Left renal cortex interstitium (tissue), 4 donors: Measurements from ENCODE around the gene LCN2. TPM values are rescaled to one million over a fixed set of nuclear protein-coding genes. Genes with fewer than 3 reads are reported as not detected.
"Not testable (repeated sequence)": the region's sequence is repeated elsewhere in the genome, so short reads cannot be mapped to it uniquely, and the experiment has no call there.

Experiments used
- DNase-seq, 4 donors: peaks; one replicate each; pipeline ENCODE4 v3.0.0-alpha.2; 2013; ENCODE audit warnings: low read depth in 4 of 4, low spot score in 2 of 4, missing footprints in 1 of 4
- polyA plus RNA-seq, 4 donors: library from polyadenylated mRNA; unstranded; fragments of 120-200 nt; gene quantifications; one replicate each; pipeline ENCODE4 v1.2.1, GENCODE V29; 2013; ENCODE audit not compliant: insufficient read length in 4 of 4

LCN2 gene
- polyA plus RNA-seq, 4 donors: 0.29 to 1.8 (median 1.1) TPM

DNA sequence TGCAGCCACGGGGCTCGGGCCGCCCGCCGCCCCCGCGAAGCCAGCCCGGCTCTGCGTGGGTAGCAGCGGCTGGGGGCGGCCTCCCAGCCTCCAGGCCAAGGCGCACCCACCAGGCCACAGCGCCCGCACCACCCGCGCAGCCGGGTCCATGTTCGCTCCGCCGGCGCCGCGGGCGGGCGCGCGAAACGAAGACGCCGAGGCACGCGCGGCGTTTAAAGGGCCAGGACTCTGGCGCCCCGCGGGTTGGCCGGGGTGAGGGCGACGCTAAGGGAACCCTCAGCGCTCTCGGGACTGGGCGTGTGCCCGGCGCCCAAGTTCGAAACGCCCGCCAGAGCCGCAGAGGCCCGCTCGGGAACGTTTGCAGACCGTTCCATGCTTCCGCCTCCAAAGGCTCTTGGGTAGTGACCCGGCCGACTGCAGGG lies 21.7 kb upstream of the LCN2 start, which contains the start of gene PTGES2:
Gene PTGES2, minus strand, starts transcription at position 162 of the 422 bp plus-strand sequence. Its CDS starts 12 bp downstream, at position 150.
- peak; percentile 62 to 84 (median 78) for DNase-seq

DNA sequence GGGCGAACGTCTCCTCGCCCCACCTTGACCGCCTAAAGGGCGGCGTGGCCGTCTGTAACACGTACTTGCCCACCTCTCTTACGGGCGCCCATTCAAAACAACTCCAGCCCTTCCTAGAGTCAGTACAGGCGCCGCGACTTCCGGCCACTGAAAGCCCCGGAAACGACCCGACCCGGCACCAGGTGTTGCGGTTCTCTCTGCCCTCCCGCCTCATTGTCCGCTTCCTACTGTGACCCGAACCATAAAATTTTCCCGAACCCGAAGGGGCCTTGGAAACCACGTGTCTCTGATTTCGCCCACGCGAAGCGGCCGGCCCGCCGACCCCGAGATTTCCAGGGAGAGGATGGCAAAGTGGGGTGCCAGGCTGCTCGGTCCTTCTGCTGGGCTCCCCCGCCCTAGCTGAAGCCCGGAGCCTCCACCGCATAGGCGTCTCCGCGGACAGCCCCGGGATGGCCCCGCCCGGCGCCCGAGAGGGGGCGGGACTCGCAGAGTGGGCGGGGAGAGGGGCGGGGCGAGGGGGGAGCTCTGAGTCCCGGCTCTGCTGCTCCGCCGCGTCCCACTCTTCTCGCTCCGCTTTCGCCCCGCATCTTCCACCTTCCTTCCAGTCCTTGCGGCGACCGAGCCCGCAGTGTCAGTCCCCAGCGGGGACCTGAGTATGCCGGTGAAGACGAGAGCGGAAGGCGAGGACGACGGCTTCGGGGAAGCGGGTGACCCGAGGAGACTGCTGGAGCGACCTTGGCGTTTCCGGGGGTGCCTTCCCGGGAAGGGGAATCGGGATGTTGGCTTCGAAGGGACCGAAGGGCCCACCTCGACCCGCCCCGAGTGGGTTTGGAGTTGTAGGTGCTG lies 21.0 kb upstream of the LCN2 start:
- peak; percentile 86 to 93 (median 90) for DNase-seq

DNA sequence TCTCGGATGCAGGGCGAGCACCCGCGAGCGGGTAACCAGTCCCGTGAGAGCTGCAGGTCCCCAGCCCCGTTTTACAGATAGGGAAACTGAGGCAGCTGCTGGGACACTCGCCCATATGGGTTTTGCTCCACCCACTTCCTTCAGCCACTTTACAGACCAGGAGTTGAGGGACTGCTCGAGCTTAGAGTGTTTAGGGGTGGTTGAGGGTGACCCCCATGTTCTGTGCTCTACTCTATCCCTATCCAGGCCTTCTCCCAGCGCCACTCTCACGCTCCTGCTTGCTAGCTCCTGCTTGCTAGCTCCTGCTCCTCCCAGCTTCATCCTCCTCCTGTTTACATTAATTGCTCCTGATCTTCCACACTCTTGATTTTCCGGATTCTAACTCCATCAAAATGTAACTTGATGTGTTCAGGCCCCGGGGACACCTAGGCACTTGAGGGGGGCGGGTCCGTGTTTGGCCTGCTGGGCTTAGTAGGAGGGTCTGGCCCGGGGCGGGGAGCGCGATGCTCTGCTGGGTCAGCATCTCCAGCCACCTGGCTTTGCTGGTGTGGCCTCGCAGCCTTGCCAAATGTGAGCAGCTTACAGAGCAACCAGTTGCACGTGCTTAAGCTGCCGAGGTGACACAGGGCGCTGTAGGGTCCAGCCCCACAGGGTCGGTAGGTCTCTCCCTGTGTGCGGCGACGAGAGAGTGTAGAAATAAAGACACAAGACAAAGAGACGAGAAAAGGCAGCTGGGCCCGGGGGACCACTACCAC lies 20.2 kb upstream of the LCN2 start:
- no peak for DNase-seq

GRCh38 chr9:128129976-128130590 lies 19.2 kb upstream of the LCN2 start:
- DNase-seq: not testable (repeated sequence)

DNA sequence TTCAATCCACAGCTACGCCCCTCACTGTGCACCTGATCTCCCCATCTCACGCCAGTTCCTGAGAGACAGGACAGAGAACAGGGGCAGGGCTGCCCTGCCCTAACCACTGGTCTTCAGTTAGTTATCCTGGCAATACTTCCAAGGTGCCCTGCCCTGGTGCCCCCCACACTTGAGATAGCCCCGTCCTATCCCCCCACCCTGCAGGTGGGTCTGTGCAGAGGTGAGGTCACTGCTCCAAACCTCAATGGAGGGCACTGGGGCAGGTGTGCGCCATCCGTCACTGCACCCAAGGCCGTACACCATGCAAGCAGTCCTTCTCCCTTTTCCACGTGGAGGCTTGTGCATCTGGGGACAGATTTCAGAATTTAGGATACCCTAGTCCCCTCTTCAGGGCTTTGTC lies 18.6 kb upstream of the LCN2 start:
- not testable (repeated sequence) for DNase-seq

GRCh38 chr9:128131346-128131745 lies 17.9 kb upstream of the LCN2 start:
- not testable (repeated sequence) for DNase-seq

DNA sequence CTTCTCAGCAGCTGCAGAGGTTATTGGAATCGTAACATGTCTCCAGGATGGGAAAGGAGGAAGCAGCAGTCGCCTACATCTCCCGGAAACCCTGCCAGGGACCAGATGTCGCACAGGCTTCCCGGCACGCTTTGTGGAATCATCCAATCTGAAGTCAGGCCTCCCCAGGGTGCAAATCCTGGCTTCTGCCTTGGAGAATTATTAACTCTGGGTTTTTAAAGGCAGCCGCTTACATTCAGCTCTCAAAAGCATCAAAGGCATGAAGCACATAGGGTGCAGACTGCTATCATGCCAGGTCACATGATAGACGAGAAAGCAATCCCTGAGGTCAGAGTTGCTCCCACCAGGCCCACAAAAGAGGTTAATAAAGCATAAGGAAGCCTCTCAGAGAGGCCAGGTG lies 17.1 kb upstream of the LCN2 start:
- DNase-seq: not testable (repeated sequence)

- not testable (repeated sequence) for DNase-seq
Observed at GRCh38 chr9:128135561-128135960, 13.7 kb upstream of the LCN2 start.

DNA sequence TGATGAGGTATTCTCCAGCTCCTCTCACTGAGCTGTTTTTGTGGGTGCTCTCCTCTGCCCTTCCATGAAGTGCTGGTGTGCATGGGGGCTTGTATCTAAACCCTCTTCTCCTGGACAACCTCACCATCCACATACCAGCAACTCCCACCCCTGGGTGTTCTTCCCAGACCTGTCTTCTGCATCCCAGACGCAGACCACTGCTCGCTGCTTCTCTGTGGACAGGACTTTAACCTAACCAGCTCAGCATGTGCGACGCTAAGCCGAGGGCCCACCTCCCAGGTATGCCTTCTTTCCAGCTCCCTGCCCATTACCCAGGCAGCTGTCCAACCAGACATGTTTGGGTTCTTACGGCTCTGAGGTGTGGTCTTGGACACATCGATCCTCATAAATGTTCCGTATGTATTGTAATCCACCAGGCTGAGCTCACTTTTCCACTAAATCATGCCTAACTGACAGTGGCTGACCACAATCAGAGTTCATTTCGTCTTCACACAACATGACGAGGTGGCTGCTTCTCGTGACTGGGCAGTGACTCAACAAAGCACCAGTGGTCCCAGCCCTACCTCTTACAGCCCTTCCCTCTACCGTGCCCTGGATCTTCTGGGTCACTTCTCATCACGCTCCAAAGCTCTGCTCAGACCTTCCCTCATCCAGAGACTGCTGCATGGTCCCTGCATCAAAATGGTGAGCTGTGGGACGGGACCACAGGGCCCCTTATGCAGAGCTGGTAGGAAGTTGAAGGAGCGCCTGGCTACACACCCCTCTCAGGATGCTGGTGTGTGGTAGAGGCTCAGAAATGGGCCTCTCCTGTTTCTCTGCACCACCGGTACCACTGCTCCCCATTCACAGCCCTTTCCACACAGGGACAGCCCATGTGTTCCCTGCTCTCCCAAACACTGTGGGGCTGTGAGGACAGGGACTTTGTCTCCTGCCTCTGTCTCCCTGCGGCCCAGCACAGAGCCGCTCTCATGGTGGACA lies 12.1 kb upstream of the LCN2 start:
- no peak for DNase-seq

DNA sequence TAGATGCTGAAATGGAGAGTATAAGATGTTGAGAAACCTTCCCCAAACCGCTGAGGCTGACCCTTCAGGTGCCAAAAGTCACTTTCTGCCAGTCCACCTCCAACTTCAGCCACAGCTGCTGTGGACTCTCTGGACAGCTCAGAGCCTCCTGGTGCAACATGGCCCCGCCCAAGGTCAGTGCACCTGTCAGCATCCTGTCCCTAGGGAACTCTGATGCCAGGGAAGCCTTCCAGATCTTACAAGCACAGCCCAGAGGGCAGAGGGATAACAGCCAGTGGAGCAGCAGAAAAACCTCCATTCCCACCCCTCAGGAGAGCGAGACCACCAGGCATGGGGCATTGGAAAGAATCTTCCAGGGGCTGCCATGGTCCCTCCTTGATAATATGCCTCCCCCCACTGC lies 11.3 kb upstream of the LCN2 start:
- no peak for DNase-seq

DNA sequence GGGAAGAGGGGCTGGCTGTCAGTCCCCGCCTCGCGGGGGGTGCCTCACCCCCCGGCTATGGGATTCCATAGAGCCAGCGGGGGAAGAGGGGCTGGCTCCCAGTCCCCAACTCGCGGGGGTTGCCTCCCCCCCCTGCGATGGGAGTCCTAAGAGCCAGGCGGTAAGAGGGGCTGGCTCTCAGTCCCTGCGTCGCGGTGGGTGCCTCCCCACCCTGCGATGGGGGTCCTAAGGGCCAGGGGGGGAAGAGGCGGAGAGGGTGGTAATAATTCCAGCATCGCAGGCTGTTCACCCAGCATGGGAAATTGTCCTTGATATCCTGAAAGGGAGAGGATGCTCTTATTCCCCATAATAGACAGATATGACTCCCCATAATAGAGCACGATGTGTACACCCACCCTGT lies 9.6 kb upstream of the LCN2 start:
- DNase-seq: no peak

GRCh38 chr9:128141604-128142003 lies 7.6 kb upstream of the LCN2 start:
- DNase-seq: no peak

- no peak for DNase-seq
Observed at GRCh38 chr9:128142061-128142460, 7.2 kb upstream of the LCN2 start.

- DNase-seq: no peak
Observed at GRCh38 chr9:128142596-128142995, 6.7 kb upstream of the LCN2 start.

DNA sequence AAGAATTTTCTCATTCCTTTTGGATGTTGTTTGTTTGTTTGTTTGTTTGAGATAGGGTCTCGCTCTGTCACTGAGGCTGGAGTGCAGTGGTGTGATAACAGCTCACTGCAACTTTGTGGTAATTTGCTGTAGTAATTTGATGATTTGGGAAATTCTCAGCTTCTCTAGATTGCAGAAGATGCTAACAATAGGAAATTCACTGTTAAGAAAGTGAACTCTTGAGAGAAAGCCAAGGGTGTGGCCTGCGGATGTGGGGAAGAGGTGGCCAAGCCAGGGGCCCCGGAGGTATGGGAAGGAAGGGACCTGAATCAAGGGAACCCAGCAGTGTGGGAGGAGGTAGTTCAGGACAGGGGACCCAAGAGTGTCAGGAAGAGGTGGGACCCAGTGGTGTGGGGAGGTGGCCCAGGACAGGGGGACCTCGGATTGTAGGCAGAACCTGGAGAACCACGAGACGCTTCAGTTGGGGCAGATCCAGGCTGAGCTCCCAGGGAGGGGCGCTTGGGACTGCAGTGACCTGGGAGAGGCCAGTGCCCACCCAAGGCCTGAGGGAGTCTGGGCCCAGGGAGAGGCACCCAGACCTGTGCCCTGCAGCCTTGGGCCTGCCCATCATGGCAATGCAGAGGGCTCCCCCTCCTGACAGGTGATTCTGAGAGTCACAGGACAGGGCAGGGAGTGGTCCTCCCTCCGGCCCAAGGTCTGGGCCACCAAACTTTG lies 5.6 kb upstream of the LCN2 start:
- DNase-seq: no peak

DNA sequence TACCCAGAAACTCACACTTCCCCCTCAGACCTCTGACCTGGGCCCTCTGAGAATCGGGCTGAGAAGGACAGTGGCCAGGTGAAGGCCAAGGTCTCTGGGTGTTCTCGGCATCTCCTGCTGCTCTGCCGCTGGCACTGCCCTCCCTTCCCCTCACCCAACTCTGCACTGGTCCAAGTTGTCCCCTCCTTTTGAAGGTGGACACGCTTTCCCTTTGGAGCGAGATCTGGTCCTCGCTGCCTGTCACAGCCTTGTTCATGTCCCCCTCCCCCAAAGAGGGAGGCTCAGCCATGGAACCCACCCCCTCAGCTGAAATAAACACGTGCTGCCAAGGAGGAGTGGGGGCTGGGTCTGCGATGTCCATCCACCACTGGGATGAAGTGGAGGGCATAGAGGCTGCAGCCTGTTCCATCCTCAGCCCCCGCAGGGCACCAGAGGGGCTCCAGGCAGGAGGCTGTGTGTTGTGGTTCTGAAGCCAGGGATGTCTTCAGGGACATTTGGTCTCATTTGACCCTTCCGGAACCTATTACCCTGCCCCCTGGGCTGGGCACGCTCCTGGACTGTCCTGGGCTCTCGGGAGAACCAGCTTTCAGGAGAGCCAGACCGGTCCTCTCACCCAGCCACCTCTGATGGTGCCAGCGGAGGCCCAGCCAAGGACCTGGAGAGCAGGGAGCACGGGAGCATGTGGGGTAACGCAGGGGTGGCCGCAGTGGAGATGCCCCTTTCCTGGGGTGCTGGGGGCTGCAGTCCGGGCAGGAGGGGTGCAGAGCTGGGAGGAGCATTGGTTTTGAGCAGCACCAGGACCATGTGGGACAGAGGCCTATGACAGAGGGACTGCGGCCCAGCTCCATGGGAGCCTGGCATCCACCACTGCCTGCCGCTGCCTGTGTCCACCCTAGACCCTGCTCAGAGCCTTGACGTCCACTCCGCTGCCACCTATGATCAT lies 4.7 kb upstream of the LCN2 start:
- no peak for DNase-seq

- DNase-seq: no peak
Observed at GRCh38 chr9:128145536-128145935, 3.7 kb upstream of the LCN2 start.

GRCh38 chr9:128145951-128146351 lies 3.3 kb upstream of the LCN2 start:
- no peak for DNase-seq
